Activated effector memory CD4-positive, alpha-beta T cell treated with Interleukin-2 at 50 U/mL for 16 hours (primary cell): ENCODE data around the gene CPXM2.

Experiments
- DNase-seq: peaks from one replicate; pipeline ENCODE4 v3.0.0-alpha.2; 2020

The CPXM2 gene

DNA sequence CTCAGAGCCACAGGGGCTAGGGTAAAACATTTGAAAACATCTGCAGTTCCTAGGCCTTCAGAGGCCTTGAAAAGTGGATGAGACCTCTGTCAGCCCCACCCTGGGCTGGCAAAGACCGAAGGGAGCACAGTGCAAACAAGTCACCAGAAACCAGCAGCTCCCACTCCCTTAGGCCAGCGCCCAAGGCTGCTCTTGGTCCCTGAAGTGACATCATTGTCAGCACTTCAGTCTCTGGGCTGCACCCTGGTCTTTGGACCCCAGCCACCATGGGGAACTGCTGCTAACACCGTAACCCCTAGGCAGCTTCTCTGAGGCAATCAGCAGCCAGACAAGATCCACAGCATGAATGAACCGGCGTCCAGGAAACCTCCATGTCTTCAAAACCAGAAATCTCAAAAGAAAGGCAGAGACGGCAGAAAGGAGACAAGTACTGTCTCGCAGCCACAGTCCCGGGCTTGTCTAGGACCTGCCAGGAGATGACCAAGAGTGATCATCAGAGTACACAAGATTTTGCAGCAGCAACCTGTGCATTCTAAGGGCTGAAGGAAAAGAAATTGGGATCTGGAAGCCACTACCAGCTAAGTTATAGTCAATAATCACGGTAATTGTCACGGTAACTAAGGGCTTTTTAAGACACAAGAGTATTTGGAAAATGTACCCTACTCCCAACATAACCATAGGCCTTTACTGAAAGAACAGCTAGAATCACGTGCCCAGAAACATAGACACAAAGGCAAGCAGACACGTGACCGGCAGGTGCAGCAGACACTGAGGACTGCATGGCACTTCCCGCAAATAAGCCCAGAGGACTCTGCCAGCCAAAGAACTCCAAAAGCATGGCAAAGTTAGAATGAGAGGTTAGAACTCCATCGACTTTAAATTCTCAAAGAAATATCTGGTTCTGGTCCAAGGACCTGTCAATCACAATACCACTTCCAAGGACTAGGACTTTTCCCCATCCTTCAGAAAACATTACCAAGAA is 23.3 kb downstream of the CPXM2 start:
- DNase-seq = no peak

DNA sequence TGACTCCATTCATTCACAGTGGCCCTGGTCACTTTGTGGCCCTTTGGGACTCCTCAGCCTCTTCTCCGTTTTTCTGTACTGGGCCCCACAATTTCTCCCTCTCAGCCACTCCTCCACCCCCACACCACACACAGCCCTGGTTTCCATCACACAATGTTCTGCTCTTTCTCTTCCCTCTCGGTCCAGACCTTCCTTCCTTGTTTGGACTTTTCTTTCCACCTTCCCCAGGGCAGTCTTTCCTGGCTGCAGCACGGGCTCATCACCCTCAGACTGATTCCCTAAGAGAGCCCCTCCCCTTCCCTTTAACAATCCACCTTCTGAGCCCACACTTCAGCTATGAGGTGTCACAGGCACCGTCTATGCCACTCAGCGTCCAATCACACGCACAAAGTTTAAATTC is 25.7 kb downstream of the CPXM2 start:
- DNase-seq = no peak

DNA sequence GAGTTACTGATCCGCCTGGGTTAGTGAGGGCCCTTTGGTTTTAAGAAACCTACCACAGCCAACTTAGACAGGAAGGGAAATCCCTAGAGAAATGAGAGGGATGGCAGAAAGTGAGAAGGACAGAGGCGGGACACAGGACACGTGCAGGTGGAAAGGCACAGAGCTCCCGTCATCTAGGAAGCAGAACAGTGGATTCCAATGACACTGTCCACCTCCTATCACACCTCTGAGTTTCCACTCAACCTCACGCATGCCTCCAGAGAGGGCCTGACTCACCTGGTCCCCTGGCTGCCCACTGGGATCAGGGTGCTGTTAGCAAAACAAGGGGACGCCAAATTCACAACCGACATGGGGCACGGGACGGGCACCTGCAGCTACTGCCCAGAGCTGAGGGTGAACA is 26.3 kb downstream of the CPXM2 start:
- DNase-seq = no peak

DNA sequence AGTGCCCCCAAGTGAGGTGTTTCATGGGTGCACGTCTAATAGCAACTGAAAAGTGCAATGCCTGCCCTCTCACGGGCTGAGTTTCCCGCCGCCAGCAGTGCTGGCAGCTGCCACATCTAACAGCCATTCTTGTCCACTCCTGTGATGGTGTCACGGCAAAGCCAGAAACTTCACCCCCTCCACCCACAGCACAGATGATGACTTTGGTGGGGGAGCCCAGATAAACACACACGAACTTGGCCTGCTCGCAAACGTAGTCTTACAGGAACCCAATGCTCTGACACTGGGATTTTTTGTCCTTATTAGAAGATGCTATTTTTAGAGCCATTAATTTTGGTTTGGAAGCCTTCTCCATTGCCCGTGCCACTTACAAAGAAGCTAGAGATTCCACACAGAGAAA is 26.7 kb downstream of the CPXM2 start:
- DNase-seq = no peak

DNA sequence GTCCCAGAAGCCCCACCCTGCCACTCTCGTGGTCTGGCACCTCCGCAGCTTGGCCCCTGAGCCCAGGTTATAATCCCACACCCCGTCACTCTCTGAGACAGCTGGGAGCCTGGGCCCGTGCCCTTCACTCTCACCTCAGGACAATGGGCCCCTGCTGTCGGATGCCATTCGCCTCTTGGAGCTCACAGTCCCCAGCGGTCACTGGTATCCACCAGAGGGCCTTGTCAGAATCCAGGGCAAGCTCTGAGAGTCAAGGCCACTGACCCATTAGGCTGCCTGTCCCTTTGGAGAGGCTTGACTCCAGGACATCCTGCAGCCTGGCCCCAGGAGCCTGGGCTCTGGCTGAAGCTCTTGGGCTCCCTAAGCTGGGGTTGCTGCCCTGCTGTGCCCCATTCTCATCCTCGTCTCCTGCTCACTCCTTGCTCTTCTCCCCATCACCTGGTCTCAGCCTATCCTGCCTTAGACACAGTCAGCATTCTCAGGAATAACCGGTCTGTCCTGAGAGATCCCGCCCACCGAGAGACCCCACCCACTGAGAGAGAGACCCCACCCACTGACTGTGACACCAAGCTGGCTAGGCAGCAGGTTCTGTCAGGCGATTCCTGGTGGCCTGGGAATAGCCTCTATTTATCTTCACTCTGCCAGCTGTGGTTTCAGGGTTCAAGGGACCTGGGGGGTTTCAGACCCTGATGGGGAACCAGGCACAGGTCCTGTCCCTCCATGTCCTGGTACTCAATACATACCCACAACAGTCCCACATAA is 27.7 kb downstream of the CPXM2 start:
- DNase-seq = no peak

DNA sequence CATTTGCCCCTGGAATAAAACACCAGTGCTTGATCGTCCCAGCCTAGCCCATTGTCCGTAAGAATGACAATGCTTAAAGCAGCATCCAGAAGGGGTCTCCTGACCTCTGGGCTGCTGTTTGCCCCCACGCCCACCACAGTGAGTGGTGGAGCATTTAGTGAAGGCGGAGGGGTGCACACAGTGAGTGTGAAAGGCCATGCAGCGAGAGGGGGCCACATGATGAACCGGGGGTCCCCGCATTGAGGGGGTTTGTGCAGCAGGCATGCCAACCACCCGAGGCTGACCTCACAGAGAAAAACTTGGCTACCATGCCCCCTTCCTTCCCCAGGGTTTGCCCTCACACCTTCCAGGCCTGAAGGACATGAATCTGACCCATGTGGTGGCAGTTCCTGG is 28.4 kb downstream of the CPXM2 start:
- DNase-seq = no peak

DNA sequence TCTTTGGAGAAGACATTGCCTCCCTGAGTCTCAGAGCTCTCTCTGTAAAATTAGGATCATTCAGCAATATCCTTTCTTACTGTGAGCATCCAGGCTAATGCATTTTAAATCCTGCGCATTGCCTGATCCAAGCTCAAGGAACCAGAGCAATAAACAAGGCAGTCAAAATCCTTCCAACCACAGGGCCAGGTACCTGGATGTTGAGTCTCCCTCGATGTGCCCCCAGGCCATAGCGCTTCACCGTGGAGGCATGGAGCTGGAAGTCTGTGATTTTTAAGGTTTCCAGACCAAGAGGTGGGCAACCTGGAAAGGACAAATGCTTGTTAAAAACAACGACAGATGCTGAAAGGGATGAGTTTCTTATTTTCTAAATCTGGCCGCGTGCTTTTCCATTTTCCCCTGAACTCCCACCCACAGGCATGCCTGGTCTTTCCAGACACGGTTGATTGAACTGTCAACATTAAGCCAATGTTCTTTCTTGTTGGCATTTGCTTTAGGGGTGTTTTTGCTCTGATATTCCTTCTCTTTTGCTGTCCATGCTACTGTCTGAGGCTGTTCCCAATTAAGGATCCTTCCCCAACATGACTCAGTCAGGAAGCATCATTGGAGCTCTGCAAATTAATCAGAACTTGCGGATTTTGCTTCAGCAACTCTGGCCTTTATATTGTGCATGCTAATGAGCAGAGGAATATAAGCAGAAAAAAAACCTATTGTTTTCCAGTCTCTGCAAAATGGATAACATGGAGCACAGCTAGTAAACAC is 29.0 kb downstream of the CPXM2 start:
- no peak for DNase-seq

DNA sequence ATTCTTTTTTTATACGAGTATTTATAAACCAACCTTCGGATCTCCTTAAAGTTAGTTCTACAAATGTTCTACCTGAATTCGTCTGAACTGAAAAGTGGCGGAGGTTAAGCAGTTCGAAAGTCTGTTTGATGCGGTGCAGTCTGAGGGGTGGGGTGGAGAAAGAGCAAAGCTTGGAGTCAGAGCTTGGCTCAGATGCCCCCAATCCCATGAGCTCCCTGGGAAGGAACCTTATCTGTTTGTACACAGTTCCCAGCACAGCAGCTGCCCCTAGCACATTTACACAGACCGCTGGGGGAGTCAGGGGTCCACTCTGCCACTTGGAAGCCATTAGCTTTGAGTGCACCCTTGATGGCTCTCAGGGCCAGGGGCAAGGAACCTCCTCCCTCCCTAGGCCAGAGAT is 30.8 kb downstream of the CPXM2 start:
- DNase-seq = no peak

DNA sequence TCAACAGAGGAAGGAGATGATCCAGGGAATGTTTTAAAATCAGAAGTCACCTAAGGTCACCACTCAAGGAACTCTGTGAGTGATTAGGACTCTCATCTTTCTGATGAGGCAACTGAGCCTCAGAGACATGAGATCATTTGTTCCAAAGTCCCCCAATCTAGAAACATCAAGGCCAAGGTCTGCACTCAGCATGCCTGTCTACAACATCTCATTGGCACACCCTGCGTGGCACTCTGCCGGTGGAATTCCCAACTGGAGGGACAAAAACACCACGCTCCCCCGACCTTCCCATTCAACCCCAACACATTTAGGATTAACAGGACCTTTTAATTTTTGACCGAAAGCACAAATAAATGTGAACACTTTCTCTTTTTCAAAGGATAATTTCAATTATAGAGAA is 31.4 kb downstream of the CPXM2 start:
- no peak for DNase-seq

DNA sequence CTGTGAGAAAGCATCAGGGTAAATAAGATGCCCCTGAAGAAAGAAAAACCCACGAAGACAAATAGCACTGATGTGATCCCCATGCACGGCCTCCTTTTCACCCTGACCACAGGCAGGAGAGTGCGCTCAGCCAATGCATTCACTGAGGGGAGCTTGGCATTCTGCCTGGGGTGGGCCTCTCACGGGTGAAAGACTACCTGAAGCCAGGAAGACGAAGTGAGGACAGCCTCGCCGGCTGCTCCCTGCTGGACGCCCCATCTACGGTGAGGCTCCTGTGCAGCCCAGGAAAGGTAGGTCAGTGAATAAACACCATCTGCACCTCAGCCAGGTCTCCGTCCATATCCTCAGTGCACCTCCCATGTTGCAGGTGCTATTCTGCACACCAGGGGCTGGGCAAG is 32.0 kb downstream of the CPXM2 start:
- no peak for DNase-seq

DNA sequence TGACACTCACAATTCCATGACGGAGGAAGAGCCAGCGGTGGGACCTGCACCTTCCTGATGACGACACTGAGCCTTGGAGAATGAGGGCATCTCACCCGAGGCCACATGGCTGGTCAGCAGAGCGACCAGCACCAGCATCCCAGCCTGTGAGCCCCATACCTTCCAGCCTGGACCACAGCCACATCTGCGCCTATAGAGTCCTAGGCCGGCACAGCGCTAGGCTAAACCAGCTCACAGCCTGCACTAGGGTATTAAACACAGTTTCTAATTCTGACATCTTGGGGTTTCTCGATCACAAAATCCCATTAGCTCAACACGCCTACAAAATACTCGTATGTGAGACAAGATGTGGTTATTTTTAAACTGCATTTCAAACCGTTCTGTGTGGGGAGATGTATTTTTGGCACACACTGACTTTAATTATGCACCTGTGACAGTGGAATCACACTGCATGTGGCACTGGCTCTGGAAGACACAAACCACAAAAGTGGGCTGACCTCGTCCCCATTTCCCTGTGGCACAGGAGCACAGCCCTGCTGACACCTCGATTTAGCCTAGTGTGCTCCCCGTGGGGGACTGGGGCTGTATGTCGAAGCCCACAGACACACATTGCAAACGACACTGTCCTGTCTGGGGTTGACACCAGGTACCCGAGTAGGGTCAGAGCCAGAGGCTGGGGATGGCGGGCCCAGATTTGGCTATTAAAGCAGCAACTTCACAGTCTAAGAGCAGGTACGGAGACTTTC is 32.5 kb downstream of the CPXM2 start:
- DNase-seq = no peak

DNA sequence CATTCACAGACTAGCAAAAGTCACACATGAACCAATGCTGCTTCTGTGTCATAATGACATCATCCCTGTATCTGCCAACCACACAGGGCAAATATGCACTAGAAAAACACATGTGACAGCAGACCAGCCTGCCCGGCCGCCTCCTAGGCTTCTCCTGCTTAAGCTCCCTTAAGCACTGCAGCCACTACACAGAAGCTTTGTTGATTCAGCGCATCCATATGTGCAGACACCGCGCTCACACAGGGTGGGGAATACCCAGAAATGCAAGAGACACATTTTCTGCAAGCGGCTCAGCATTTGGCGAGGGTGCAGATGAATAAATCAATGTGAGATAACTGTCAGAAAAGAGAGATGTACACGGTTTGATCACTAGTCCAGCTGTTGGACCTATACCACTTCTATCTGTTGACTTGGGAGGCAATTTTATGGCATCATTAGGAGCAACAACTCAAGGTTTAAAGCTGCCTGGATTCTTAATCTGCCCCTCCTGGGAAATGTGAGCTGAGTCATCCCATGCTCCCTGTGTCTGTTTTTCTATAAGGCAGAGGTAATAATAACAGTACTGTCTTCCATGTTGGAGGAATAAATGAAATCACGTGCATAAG is 33.4 kb downstream of the CPXM2 start:
- no peak for DNase-seq

DNA sequence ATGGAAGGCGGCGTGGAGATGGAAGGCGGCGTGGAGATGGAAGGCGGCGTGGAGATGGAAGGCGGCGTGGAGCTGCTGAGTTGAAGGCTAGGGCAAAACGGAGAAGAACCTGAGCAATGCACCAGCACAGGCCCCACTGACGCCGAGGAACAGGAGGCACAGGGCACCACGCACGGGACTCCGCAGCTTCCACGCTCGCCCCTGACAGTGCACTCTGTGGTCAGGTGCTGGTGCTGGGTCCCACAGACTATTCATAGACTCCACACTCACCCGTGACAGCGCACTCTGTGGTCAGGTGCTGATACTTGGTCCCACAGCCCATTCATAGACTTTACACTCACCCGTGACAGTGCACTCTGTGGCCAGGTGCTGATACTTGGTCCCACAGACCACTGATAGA is 34.0 kb downstream of the CPXM2 start:
- DNase-seq = no peak

DNA sequence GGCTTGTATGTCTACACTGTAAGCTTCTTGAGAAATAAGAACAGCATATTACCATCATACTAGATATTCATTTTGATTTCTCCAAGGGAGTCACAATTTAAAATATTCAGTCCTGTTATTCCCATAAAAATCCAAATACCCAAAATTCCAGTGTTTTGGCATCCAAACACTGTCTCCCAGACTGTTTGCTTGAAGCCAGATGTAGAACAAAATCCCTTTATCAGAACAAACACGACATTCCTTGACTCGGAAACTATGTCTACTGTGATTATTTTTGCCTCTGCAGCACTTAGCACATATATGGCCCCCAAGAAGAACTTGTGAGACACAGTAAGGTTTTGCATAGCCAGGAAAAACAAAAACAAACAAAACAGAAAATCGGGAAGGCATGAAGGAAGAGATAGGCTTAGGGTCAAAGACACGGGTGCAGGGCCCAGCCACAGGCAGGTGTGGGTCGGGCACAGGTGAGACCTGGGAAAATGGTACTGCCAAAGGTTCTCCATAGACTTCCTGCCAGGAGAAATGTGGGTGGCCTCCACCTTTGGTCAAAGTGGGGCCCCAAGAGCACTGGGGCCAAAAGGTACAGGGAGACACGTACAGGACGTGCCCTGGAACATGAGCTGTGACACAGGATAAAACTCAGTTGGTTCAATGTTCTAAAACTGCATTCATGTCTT is 36.5 kb downstream of the CPXM2 start:
- DNase-seq = no peak

DNA sequence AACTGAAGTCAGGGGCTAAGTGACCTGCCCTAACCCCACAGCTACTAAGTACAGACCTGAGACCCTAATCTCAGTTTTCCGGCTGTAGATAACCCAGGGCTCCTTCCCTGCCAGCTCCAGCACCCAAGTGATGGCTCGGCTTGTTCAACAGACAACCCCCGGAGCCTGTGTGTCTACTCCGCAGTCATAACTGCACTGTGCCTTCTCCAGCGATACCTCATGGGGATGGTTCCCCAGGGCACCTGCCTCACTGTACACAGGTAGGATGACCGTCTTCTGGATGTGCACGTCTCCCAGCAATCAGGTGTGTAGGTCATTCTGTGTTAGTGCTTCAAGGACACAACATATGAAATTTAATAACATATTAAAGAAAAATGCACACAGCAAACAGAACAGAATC is 37.1 kb downstream of the CPXM2 start:
- DNase-seq = no peak

DNA sequence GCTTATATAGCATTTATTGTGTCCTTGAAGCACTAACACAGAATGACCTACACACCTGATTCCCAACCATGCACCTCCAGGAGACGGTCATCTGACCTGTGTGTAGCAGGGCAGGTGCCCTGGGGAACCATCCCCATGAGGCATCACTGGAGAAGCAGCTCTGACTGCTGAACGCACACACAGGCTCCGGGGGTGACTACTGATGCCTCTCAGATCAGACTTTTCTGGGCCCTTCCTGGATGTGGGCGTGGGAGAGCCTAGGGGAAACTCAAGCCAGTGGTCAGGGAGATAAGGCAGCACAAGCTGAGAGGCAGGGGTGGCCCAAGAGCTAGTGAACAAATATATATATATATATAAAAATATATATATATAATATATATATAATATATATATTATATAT is 37.6 kb downstream of the CPXM2 start:
- no peak for DNase-seq

DNA sequence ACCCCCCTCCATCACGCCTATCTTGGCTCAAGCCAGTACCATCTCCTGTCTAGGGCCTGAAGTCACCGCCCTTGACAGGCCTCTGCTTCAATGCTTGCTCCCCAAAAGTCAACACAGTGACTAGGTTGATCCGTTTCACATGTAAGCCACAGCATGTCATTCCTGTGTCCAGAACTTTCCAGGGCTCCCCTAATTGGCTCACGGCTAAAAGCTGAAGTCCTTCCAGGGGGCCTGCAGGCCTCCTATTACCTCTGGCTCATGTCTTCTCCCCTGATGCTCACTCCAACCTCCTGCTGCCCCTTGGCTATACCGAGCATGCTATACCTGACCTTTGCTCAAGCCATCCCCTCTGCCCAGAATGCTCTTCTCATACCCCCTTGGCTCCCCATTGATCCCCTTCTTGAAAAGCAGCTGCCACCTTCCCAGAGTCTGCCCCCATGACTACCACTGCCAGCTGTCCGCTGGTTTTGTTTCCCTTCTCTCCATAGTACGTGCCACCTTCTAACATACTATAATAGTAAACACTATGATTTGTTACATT is 39.1 kb downstream of the CPXM2 start:
- DNase-seq = no peak

DNA sequence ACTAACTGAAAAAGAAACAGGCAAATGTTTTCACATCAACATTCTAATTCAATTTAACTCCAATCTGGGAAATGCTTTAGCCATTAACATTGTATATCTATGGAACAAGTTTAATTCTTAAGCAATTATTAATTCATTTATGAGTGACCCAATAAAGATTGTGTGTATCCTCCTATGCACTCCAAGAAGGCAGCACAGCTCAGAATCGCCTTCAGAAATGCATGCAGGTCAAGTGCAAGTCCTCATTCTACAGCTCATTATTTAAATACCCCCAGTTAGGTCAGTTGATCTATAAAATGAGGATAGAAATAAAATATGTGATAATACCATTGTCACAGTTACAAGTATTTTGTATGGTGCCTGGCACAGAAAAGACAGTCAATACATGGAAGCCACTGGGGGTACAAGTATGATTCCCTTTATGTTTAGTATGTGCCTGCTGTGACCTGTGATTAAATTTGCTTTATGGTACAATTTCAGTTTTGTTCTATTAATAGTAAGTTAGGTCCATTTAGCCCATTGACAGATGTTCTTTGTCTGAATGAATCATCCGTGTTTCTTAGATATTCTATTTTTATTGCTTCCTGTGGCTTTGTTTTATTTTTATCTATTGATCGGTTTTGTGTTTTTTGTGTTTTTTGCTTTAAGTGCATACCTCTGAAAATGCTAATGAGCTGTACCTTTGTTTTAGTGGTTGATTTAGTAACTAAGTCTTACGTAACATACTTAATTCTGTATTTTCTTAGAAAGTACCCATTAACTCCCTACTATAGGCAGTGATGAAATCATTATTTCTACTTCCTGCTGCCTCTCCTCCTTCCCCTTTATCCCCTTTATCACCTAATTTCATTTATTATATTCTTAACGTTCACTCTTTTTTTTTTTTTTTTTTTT is 42.8 kb downstream of the CPXM2 start:
- no peak for DNase-seq

DNA sequence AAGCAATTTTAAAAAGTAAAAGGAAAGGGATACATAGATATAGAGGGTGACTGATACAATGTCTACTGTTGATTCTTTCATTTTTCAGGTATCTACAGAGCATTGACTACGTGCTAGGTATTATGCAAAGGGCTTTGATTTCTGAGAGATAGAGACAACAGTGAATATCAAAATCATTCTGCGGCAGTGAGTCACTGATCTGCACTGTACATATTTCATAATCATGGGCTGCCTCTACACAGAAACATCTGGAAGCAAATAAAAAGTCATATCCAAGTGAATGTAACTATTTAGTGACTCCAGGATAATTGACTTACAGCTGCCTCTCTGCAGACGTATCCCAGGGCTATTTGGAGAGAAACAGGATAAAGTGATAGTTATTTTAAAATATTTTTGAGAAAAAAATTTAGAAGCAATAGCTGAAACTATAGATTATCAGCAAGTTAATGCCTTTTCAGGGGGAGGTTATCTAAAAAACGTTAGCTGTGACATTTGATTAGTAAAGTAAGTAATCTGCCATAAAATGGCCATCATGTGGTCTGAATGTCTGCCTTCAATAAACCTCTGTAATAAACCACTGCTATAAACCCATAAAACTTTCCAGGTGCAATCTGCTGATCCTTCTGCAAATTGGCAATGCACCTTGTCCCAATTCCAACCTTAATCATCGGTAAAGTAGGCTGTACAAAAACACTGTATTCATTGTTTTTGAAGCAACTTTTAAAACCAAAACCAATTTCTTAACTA is 43.7 kb downstream of the CPXM2 start:
- no peak for DNase-seq

DNA sequence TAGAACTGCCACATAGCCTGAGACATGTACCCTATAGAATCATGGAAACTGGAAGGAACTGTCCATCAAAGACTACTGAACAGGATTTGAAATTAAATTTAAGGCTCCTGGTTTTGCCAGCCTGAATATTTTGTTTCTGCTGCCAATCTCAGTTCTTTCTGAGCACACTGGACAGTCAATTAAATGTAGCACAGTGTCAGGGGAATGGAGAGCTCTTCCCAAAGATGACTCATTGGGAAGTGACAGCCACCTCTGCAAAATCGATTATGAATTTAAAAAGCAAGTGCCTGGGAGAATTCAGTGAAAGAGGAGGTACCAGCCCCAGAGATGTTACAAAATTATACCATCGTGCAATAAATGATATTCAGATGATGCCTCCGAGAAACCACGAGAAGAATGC is 47.8 kb downstream of the CPXM2 start:
- no peak for DNase-seq
